K562 (cell line): ENCODE measurements around the gene IFITM2. TPM values are rescaled to one million over a fixed set of nuclear protein-coding genes. Genes with fewer than 3 reads are reported as not detected.

Experiments used
- ATAC-seq: fragments of 200-7000 bp; cut with Tn5 transposase; 3 replicates; pipeline ENCODE4 v1.9.1; 2020; ENCODE audit warnings: moderate library complexity
- BruUV-seq: library from RNA; stranded (reverse); fragments of 400-500 nt; replicated peaks from 2 replicates; lab custom pipeline; 2021; lab: Mats Ljungman, UMichigan
- CTCF ChIA-PET: fragments of 300-600 bp; formaldehyde crosslinking; extraction: SDS; loops from one replicate; lab custom pipeline; 2021; ENCODE audit warnings: low intra/inter-chr PET ratio; lab: Yijun Ruan, JAX
- POLR2A ChIA-PET: fragments of 300-600, 350-650 bp; sonication (Branson Sonifier 250); formaldehyde crosslinking; extraction: SDS; loops from one replicate; lab custom pipeline; 2021; ENCODE audit warnings: antibody characterized with exemption, inconsistent platforms; lab: Yijun Ruan, JAX
- DNase-seq, 4 experiments: peaks; one replicate each; pipeline versions ENCODE4 v3.0.0 to v3.0.0-alpha.2; 2011 to 2018; ENCODE audit warnings: low spot score in 3 of 4, mixed read lengths in 3 of 4; ENCODE audit errors: extremely low read depth in 1 of 4
- FAIRE-seq: peaks from 2 replicates; lab custom pipeline; 2011; peaks lifted over from hg19 to GRCh38; lab: Jason Lieb, UNC
- H2AFZ ChIP-seq: 2 replicates; pipeline ENCODE4 v1.6.0; 2011; ENCODE audit warnings: low read depth, low read length, control low read depth, inconsistent platforms
- H3K27ac ChIP-seq: fragments of 200-600 bp; 3 replicates; pipeline ENCODE4 v1.8.0; 2011; ENCODE audit warnings: low read depth, mild to moderate bottlenecking, control low read depth, inconsistent platforms, low read length, moderate library complexity, mixed read lengths; ENCODE audit errors: extremely low read depth
- H3K27me3 ChIP-seq, 2 experiments: fragments of 300-600 bp in 1 of 2; 2 replicates in 1 of 2; 3 replicates in 1 of 2; pipeline versions ENCODE4 v1.6.0 to v1.8.0; 2011; ENCODE audit warnings: inconsistent platforms in 2 of 2, low read length in 2 of 2, mild to moderate bottlenecking in 1 of 2, mixed read lengths in 1 of 2, moderate library complexity in 1 of 2; ENCODE audit not compliant: control insufficient read depth in 2 of 2, insufficient read depth in 2 of 2
- H3K36me3 ChIP-seq: fragments of 300-600 bp; 3 replicates; pipeline ENCODE4 v1.8.0; 2011; ENCODE audit warnings: mild to moderate bottlenecking, low read length, inconsistent platforms; ENCODE audit not compliant: control insufficient read depth, insufficient read depth
- H3K4me1 ChIP-seq, 2 experiments: fragments of 200-600 bp in 1 of 2; replicated peaks in 1 of 2; 2 replicates in 1 of 2; 3 replicates in 1 of 2; pipeline versions ENCODE4 v1.5.1 to v1.8.0; 2011; ENCODE audit warnings: inconsistent platforms in 2 of 2, low read length in 2 of 2, mild to moderate bottlenecking in 1 of 2, mixed read lengths in 1 of 2, moderate library complexity in 1 of 2; ENCODE audit not compliant: control insufficient read depth in 2 of 2, insufficient read depth in 2 of 2
- H3K4me2 ChIP-seq: 2 replicates; pipeline ENCODE4 v1.6.1; 2011; ENCODE audit warnings: low read length, control low read depth, inconsistent platforms, mixed read lengths; ENCODE audit not compliant: insufficient read depth
- H3K4me3 ChIP-seq: fragments of 200-600 bp; sonication (generic), shearing (Covaris generic); 2 replicates; pipeline ENCODE4 v1.5.1; 2016; ENCODE audit warnings: control low read depth, inconsistent platforms
- H3K79me2 ChIP-seq: fragments of 200-600 bp; 3 replicates; pipeline ENCODE4 v1.8.0; 2011; ENCODE audit warnings: low read length, inconsistent platforms; ENCODE audit not compliant: control insufficient read depth, insufficient read depth
- H3K9ac ChIP-seq, 2 experiments: 2 replicates each; pipeline versions ENCODE4 v1.6.0 to v1.6.1; 2011; ENCODE audit warnings: low read depth in 2 of 2, low read length in 2 of 2, control low read depth in 1 of 2, inconsistent platforms in 1 of 2, mild to moderate bottlenecking in 1 of 2, mixed read lengths in 1 of 2; ENCODE audit not compliant: insufficient read depth in 1 of 2
- H3K9me1 ChIP-seq: one replicate; pipeline ENCODE4 v1.6.0; 2011; ENCODE audit warnings: inconsistent platforms, mild to moderate bottlenecking, low read length, moderate library complexity; ENCODE audit not compliant: control insufficient read depth, insufficient read depth
- H3K9me3 ChIP-seq: replicated peaks from 2 replicates; pipeline ENCODE4 v1.5.1; 2011; ENCODE audit warnings: low read depth, low read length, inconsistent platforms; ENCODE audit not compliant: control insufficient read depth, insufficient read depth
- H4K20me1 ChIP-seq: replicated peaks from 2 replicates; pipeline ENCODE4 v1.6.1; 2011; ENCODE audit warnings: low read length, inconsistent platforms, mixed read lengths; ENCODE audit not compliant: control insufficient read depth, insufficient read depth
- CBFA2T2 ChIP-seq: fragments of 450-650 bp; conservative IDR thresholded peaks from 2 replicates; pipeline ENCODE4 v1.6.1; 2017; ENCODE audit warnings: mild to moderate bottlenecking
- CSDE1 ChIP-seq, 2 experiments: fragments of 450-650 bp; IDR thresholded peaks; 2 replicates each; pipeline ENCODE4 v1.6.1; 2016; ENCODE audit warnings: mild to moderate bottlenecking in 1 of 2
- ETV1 ChIP-seq: fragments of 450-650 bp; conservative IDR thresholded peaks from 2 replicates; pipeline ENCODE4 v1.6.1; 2016; ENCODE audit warnings: missing genetic modification characterization, control low read depth, low read depth, missing compliant biosample characterization
- ETV5 ChIP-seq: sonication (generic); formaldehyde crosslinking; IDR thresholded peaks from 2 replicates; pipeline ENCODE4 v1.4.0; 2020; ENCODE audit warnings: low read depth, mild to moderate bottlenecking, missing genetic modification reagents
- GATA2 ChIP-seq: sonication (generic); formaldehyde crosslinking; IDR thresholded peaks from 2 replicates; pipeline ENCODE4 v1.4.0; 2020; ENCODE audit warnings: mild to moderate bottlenecking, missing genetic modification reagents
- MAFF ChIP-seq: IDR thresholded peaks from 2 replicates; pipeline ENCODE4 v1.6.1; 2012; ENCODE audit warnings: low read length, improper control_type of control experiment
- NR4A1 ChIP-seq, 2 experiments: fragments of 250-450 bp in 1 of 2; fragments of 450-650 bp in 1 of 2; sonication (Bioruptor Pico) in 1 of 2; IDR thresholded peaks; 2 replicates each; pipeline versions ENCODE4 v1.4.0 to v1.6.1; 2016 to 2020; ENCODE audit warnings: mild to moderate bottlenecking in 2 of 2, missing compliant biosample characterization in 1 of 2, missing genetic modification characterization in 1 of 2, moderate library complexity in 1 of 2
- WGBS: fragments of 100-300 bp; shearing (Covaris generic); methylation state at CpG from one replicate; pipeline ENCODE4 v1.1.6; 2016; ENCODE audit warnings: low coverage, mixed read lengths; ENCODE audit not compliant: insufficient coverage; ENCODE audit errors: missing lambda C conversion rate; 5-methylcytosine and 5-hydroxymethylcytosine counted together
- in situ Hi-C: fragments of 300-500 bp; cut with MboI; formaldehyde crosslinking; loops from 4 replicates; pipeline ENCODE4 v1.15.0; 2018; ENCODE audit warnings: inconsistent platforms, mixed read lengths
- intact Hi-C: fragments of 100-400 bp; cut with micrococcal nuclease; formaldehyde crosslinking; loops from 2 replicates; pipeline ENCODE4 v1.14.2; 2022
- polyA plus RNA-seq, 8 experiments: library from polyadenylated mRNA; depleted of rRNA in 4 of 8; stranded (reverse) in 5 of 8; unstranded in 3 of 8; fragments of >200 nt; fragmentation: Nextera tagmentation in 2 of 8; fragmentation: Illumina TruSeq in 1 of 8; extraction: Ambion mirVana in 2 of 8; extraction: Trizol in 1 of 8; gene quantifications; 2 replicates each; pipeline versions ENCODE4 v1.2.1 to v1.2.3, GENCODE V29; 2011 to 2014; ENCODE audit warnings: inconsistent platforms in 1 of 8, missing spikeins in 1 of 8
- total RNA-seq, 7 experiments: library from RNA; depleted of rRNA in 6 of 7; stranded (reverse); fragments of >200 nt in 6 of 7; fragmentation: Illumina TruSeq in 2 of 7; extraction: Trizol in 2 of 7; gene quantifications; 2 replicates each; pipeline versions ENCODE4 v1.2.1 to v1.2.3, GENCODE V29; 2011 to 2021; ENCODE audit warnings: low replicate concordance in 1 of 7
- TF ChIP-seq, protein P1 (sequence below), 2 experiments: fragments of 450-650 bp in 1 of 2; sonication (generic) in 1 of 2; formaldehyde crosslinking in 1 of 2; IDR thresholded peaks; 2 replicates each; pipeline versions ENCODE4 v1.7.1 to v1.9.0; 2016 to 2022; ENCODE audit warnings: inconsistent platforms in 1 of 2, mild to moderate bottlenecking in 1 of 2, missing genetic modification reagents in 1 of 2
- TF ChIP-seq, protein P2 (sequence below): fragments of 250-450 bp; sonication (Bioruptor Pico); IDR thresholded peaks from 2 replicates; pipeline ENCODE4 v1.8.0; 2022; ENCODE audit warnings: inconsistent platforms

Gene IFITM2
- total and polyA plus RNA-seq, 9 of the 15 experiments (the other 6 are each of a cell fraction or from before 2014, with no cell fraction given): 52.8 to 4,872 (median 356) TPM

DNA sequence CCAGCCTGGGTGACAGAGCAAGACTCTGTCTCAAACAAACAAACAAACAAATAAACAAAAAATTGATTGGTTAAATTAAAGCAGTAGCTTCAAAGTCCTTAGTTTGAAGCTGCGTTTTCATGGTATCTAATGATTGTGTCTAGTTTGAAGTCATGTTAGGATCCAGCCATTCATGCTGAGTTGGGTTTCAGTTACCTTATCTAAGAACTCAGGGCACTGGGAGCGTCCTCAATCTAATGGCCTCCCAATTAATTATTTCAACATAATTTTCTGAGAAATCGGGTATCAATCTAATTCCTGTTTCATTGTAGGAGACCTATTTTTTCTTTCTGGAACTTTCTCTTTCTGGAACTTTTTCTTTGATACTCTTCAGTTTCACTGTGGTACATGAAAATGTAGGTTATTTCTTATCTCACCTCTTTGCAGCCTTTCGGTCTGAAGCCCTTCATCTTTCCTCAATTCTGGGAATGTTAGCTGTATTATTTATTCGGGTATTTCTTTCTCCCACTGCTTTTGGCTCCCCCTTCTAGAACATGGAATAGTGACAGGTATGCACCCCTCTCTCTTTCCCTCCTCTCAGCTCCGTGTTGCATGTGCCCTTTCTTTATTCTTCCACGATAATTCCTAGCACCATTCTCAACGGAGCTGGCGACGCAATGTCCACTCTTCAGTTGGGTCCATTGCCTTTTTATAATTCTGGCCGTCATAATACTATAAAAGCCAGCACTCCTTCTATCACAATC lies 37.4 kb downstream of the IFITM2 start:
- Histone ChIP-seq H3K79me2 (no peaks in the 10 kb centered on the region), H3K27me3 (no peaks in the 10 kb centered on the region), H3K4me2 (peak overlapping the region; percentile 46; the same call in 1 of the 2 replicates), H4K20me1 (no peaks in the 10 kb centered on the region), H3K9me1 (no peaks in the 10 kb centered on the region), H3K4me1 (peaks cover 18 to 38% of the 10 kb centered on the region in 2 experiments), H3K27ac (peak overlapping the region; percentile 62), H3K9me3 (no peaks in the 10 kb centered on the region), H3K9ac (peak overlapping the region in 1 of 2 experiments; percentile 47; a peak in 2 of 4 replicates), H3K4me3 (no peak overlapping the region), H3K36me3 (no peaks in the 10 kb centered on the region), H2AFZ (peak overlapping the region; percentile 92)
- ChIA-PET POLR2A (interaction anchor here (0.7 to 1.9 kb wide), 5 partner anchors 10 to 54 kb away, joined by 3 to 6 read pairs (median 4); no protein-coding TSS in a partner anchor), CTCF (no interaction called here)
- in situ Hi-C loops (no loop called here), intact Hi-C loops (no loop called here)
- FAIRE-seq (no peak), ATAC-seq (no peak; the same call in 2 of the 3 replicates), DNase-seq (peak in 1 of 4 experiments; percentile 13)
- WGBS: 30% methylated on average over 11 of the region's 11 CpGs
- BruUV-seq: no TSS peak
- TF ChIP-seq MAFF (no peak), ETV1 (tag) (no peak), GATA2 (no peak), ETV5 (CRISPR knock-in tag) (no peak), CSDE1 (IDR thresholded peaks at IDR 0.05) (no peak), CBFA2T2 (no peak), NR4A1 (CRISPR knock-in tag; IDR thresholded peaks at IDR 0.05) (no peak), NR4A1 (tag; IDR thresholded peaks at IDR 0.05) (no peak)
- TF ChIP-seq, protein P1, sequence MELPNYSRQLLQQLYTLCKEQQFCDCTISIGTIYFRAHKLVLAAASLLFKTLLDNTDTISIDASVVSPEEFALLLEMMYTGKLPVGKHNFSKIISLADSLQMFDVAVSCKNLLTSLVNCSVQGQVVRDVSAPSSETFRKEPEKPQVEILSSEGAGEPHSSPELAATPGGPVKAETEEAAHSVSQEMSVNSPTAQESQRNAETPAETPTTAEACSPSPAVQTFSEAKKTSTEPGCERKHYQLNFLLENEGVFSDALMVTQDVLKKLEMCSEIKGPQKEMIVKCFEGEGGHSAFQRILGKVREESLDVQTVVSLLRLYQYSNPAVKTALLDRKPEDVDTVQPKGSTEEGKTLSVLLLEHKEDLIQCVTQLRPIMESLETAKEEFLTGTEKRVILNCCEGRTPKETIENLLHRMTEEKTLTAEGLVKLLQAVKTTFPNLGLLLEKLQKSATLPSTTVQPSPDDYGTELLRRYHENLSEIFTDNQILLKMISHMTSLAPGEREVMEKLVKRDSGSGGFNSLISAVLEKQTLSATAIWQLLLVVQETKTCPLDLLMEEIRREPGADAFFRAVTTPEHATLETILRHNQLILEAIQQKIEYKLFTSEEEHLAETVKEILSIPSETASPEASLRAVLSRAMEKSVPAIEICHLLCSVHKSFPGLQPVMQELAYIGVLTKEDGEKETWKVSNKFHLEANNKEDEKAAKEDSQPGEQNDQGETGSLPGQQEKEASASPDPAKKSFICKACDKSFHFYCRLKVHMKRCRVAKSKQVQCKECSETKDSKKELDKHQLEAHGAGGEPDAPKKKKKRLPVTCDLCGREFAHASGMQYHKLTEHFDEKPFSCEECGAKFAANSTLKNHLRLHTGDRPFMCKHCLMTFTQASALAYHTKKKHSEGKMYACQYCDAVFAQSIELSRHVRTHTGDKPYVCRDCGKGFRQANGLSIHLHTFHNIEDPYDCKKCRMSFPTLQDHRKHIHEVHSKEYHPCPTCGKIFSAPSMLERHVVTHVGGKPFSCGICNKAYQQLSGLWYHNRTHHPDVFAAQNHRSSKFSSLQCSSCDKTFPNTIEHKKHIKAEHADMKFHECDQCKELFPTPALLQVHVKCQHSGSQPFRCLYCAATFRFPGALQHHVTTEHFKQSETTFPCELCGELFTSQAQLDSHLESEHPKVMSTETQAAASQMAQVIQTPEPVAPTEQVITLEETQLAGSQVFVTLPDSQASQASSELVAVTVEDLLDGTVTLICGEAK (IDR thresholded peaks at IDR 0.05): 0 out of 2 replicates have a peak, but pooled peaks have one; percentile 30
- TF ChIP-seq, protein P1 (CRISPR knock-in tag; IDR thresholded peaks at IDR 0.05): no peak
- TF ChIP-seq, protein P2, sequence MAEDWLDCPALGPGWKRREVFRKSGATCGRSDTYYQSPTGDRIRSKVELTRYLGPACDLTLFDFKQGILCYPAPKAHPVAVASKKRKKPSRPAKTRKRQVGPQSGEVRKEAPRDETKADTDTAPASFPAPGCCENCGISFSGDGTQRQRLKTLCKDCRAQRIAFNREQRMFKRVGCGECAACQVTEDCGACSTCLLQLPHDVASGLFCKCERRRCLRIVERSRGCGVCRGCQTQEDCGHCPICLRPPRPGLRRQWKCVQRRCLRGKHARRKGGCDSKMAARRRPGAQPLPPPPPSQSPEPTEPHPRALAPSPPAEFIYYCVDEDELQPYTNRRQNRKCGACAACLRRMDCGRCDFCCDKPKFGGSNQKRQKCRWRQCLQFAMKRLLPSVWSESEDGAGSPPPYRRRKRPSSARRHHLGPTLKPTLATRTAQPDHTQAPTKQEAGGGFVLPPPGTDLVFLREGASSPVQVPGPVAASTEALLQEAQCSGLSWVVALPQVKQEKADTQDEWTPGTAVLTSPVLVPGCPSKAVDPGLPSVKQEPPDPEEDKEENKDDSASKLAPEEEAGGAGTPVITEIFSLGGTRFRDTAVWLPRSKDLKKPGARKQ (CRISPR knock-in tag): no peak
